ENCODE results near the gene PRKAG2.

The PRKAG2 gene

GRCh38 chr7:151857866-151858450, 19.0 kb downstream of the PRKAG2 start:
- Histone ChIP-seq H3K79me2 (ENCODE audit: insufficient read depth, low read length) (no peaks in the 10 kb centered on the region), H3K9ac (ENCODE audit: low read length) (no peak overlapping the region), H3K36me3 (ENCODE audit: insufficient read depth, low read length) (no peaks in the 10 kb centered on the region), H3K4me2 (ENCODE audit: low read length) (no peak overlapping the region), H3K27me3 (ENCODE audit: insufficient read depth, low read length) (no peaks in the 10 kb centered on the region; the same call in 1 of the 2 replicates), H4K20me1 (ENCODE audit: insufficient read depth, low read length) (no peaks in the 10 kb centered on the region), H3K4me1 (ENCODE audit: insufficient read depth, low read length, severe bottlenecking) (no peaks in the 10 kb centered on the region), H3K9me3 (ENCODE audit: low read length) (no peaks in the 10 kb centered on the region), H3K4me3 (ENCODE audit: low read depth, low read length, poor library complexity, severe bottlenecking) (no peak overlapping the region), H3F3A (ENCODE audit: insufficient read depth, low read length) (no peaks in the 10 kb centered on the region), H3K27ac (ENCODE audit: low read depth, low read length, poor library complexity, severe bottlenecking) (no peak overlapping the region), H2AFZ (ENCODE audit: low read length) (no peak overlapping the region), H3K9me2 (ENCODE audit: low read depth, low read length) (no peaks in the 10 kb centered on the region)
- TF ChIP-seq EZH2 (IDR thresholded peaks at IDR 0.05; ENCODE audit: borderline replicate concordance, low read length) (no peak), CTCF (IDR thresholded peaks at IDR 0.05; ENCODE audit: low read length) (no peak)

- Histone ChIP-seq H4K20me1 (ENCODE audit: insufficient read depth, low read length) (no peaks in the 10 kb centered on the region), H3K36me3 (ENCODE audit: insufficient read depth, low read length) (no peaks in the 10 kb centered on the region), H3K4me3 (ENCODE audit: low read depth, low read length, poor library complexity, severe bottlenecking) (no peak overlapping the region), H3K9me3 (ENCODE audit: low read length) (no peaks in the 10 kb centered on the region), H3F3A (ENCODE audit: insufficient read depth, low read length) (no peaks in the 10 kb centered on the region), H2AFZ (ENCODE audit: low read length) (no peak overlapping the region), H3K4me2 (ENCODE audit: low read length) (no peak overlapping the region), H3K79me2 (ENCODE audit: insufficient read depth, low read length) (no peaks in the 10 kb centered on the region), H3K9ac (ENCODE audit: low read length) (no peak overlapping the region), H3K9me2 (ENCODE audit: low read depth, low read length) (no peaks in the 10 kb centered on the region), H3K4me1 (ENCODE audit: insufficient read depth, low read length, severe bottlenecking) (no peaks in the 10 kb centered on the region), H3K27me3 (ENCODE audit: insufficient read depth, low read length) (no peaks in the 10 kb centered on the region), H3K27ac (ENCODE audit: low read depth, low read length, poor library complexity, severe bottlenecking) (no peak overlapping the region)
- TF ChIP-seq EZH2 (IDR thresholded peaks at IDR 0.05; ENCODE audit: borderline replicate concordance, low read length) (no peak), CTCF (IDR thresholded peaks at IDR 0.05; ENCODE audit: low read length) (no peak)
These were observed 19.5 kb downstream of the PRKAG2 start for GRCh38 chr7:151857412-151857811.

- Histone ChIP-seq H3K9me2 (ENCODE audit: low read depth, low read length) (no peaks in the 10 kb centered on the region), H3K79me2 (ENCODE audit: insufficient read depth, low read length) (no peaks in the 10 kb centered on the region), H3K9me3 (ENCODE audit: low read length) (no peaks in the 10 kb centered on the region)
These were observed 20.4 kb downstream of the PRKAG2 start for GRCh38 chr7:151856516-151856915.

More at GRCh38 chr7:151856516-151856915, 20.4 kb downstream of the PRKAG2 start:
- Histone ChIP-seq H3K27me3 (ENCODE audit: insufficient read depth, low read length) (no peaks in the 10 kb centered on the region), H3K27ac (ENCODE audit: low read depth, low read length, poor library complexity, severe bottlenecking) (no peak overlapping the region), H3K4me3 (ENCODE audit: low read depth, low read length, poor library complexity, severe bottlenecking) (no peak overlapping the region), H3K4me2 (ENCODE audit: low read length) (no peak overlapping the region), H3F3A (ENCODE audit: insufficient read depth, low read length) (no peaks in the 10 kb centered on the region), H3K9ac (ENCODE audit: low read length) (no peak overlapping the region), H3K4me1 (ENCODE audit: insufficient read depth, low read length, severe bottlenecking) (no peaks in the 10 kb centered on the region), H3K36me3 (ENCODE audit: insufficient read depth, low read length) (no peaks in the 10 kb centered on the region), H2AFZ (ENCODE audit: low read length) (no peak overlapping the region), H4K20me1 (ENCODE audit: insufficient read depth, low read length) (no peaks in the 10 kb centered on the region)
- TF ChIP-seq EZH2 (IDR thresholded peaks at IDR 0.05; ENCODE audit: borderline replicate concordance, low read length) (no peak), CTCF (IDR thresholded peaks at IDR 0.05; ENCODE audit: low read length) (no peak)

Measured in OCI-LY1 (cell line).